Activated CD8-positive, alpha-beta memory T cell treated with anti-CD3 and anti-CD28 coated beads for 1 hour (primary cell): Measurements from ENCODE around the gene HPCAL1.

Experiments
- DNase-seq, 2 donors: peaks; one replicate each; pipeline ENCODE4 v3.0.0-alpha.2; 2020; ENCODE audit warnings: low read depth in 1 of 2; ENCODE audit errors: extremely low read depth in 1 of 2

The HPCAL1 gene

DNA sequence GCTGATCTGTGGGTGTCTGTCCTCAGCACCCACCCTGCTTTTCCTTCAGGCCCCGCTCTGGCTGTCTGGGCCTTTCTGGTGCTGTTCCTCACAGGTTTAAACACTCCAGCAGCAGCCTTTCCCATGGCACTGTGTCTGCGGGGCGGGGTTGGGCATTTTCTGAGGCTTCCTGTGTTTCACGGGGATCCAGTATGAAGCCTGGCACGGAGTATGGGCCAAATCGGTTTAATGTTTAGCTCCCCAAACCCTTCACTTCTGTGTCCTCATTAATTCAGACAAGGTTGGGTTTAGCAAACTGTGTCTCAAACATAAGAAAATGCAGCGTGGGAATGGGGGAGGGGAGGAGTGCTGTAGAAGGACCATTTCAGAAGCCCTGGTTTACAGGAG is 44.9 kb downstream of the HPCAL1 start:
- no peak for DNase-seq

DNA sequence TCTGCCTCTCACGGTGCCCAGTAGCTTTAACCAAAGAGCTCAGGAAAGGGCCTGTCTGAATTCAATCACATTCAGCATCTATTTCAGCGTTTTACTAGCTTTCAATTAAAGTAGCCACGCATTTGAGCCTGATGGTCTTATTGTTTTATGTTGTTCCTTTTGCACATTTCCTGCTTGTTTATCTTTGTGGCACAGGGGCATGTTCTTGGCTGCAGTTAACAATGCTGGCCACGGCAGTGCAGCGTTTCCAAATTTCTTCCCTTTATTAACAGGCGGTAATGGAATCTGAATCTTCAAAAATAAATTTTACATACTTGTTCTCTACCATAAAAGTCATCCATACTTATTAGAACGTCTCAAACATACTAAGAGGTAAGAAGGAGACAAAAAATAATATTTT is 46.2 kb downstream of the HPCAL1 start:
- no peak for DNase-seq

DNA sequence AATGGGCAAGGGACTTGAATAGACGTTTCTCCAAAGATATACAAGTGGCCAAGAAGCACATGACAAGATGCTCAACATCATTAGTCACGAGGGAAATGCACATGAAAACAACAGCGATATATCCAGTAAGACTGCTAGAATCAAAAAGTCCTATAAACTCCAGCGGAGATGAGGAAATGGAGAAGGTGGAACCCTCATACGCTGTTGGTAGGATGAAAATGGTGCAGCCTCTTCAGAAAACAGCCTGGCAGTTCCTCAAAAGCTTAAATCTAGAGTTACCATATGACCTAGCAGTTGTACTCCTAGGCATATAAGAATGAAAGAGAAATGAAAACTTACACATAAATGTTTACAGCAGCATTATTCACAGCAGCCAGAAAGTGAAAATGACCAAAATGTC is 48.1 kb downstream of the HPCAL1 start:
- DNase-seq: no peak

DNA sequence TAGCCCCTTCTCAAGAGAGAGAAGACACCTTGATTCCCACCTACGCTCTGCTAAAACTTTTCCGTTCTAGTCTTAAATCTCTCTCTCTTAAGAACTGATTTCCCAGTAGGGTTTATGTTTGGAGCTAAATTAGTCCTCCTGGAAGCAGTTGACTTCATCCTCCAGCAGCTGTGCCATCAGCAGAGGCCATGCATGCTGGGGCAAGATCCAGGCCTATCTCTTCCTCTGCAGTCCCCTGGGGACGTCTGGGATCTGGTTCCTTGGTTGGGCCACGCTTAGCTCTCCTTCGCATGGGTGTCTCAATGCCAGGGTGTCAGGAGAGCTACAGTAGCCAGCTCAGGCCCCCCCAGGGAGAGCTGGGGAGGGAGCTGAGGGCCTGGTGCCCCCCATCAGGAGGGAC is 49.7 kb downstream of the HPCAL1 start:
- DNase-seq: no peak

DNA sequence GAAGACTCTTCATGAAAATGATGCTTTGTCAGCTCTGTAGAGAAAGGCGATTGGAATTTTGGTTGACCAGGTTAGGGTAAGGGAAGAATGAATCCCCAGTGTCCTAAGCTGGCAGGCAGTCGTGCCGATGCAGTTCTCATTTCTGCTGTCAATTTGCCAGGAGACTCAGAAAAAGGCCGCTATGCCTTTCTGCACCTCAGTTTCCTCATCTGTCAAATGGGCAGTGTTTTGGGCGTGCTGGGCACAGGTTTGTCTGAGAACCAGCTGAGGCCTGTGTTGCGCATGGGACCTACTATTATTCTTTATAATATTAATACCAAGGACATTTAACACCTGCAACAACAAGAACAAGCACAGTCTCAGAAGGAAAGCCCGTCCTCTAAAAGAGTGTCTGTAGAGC is 50.3 kb downstream of the HPCAL1 start:
- no peak for DNase-seq

DNA sequence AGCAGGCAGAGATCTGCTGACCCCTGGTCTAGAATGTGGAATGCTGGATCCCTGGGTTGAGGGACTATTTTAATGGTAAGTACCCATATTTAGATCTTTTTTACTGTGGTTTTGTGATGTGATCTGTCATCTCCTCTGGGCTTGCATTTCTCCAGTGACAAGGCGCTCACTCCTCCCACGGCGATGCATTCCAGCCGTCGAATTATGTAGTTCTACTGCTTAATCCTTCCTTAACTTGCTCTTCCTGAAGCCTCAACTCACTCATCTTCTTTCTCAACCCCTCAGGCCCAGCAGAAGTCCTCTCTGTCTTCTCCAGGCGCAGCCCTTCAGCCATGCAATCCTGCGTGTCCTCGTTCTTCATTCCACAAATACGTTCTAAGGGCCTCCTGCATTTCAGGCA is 51.2 kb downstream of the HPCAL1 start:
- no peak for DNase-seq

DNA sequence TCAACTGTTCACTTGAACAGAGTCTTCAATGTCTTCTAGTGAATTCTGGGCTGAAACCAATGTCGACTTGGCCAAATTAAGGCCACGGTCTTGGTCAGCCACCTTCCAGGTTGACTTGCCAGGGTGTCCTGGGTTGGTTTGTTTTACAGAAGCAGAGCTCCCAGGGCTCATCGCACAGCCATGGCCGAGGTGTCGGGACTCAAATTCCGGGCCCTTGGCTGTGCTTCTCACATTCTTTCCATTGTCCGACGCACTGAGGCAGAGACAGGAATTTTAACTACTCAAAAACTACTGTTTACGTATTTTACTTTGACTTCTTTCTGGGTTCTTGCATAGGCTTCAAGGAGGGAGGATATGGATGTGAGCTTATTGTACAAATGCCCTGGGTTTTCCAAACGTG is 51.7 kb downstream of the HPCAL1 start:
- no peak for DNase-seq

DNA sequence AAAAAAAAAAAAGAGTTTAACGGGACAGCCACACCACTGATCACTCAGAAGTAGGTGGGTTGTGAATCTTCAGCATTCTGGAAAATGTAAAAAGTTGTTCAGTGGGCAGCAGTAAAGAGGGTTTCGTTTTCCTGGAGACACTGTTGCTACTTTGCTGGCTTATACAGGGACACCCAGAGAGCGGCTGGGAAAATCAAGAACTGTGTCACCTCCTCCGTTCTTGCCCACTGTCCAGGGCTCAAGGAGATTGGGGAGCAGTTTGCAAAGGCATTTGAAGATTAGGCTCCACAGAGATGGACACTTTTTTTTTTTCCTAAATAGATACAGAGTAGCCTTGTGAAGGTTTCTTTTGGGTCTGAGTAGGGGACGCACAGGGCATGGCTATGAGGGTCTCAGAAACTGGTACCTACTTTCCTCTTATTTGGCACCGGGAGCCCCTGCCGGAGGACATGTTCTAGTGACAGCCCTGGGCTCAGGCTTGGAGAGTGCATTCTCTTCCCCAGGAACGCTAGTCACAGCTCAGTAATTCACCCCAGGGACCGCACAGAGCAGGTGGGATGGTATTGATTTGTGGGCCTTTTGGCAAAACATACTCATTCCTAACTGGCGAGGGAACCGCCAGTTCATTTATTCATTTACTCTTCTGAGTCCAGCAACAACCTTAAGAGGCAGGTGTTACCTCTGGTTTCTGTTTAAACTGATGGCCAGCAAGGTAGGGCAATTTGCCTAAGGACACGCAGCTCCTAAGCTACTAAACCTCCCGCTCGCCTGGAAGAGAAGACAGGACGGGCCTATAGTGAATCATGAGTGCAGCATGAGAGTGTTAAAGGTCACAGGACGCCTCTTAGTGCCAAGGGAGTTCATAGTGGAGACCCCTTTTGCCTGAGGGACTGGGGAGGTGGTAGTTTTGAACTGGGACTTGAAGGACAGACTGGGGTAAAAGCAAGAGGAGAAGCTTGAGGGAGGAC is 53.1 kb downstream of the HPCAL1 start:
- DNase-seq: no peak

DNA sequence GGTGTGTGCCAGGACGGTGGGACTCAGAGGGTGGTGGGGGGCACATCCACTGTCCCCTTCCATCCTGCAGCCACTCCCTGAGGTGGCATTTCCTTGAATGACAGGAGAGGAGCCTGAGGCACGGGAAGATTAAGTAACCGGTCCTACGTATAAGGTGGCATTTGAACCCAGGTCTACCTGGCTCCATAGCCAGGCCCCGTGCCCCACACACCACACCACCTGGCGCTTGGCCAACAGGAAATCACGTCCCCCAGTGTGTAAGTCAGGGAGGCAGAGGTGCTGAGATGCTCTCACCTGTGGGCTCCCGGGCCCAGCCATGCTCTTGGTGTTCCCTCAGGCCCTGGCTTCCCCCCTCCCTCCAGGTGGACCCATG is 53.7 kb downstream of the HPCAL1 start:
- DNase-seq: no peak

DNA sequence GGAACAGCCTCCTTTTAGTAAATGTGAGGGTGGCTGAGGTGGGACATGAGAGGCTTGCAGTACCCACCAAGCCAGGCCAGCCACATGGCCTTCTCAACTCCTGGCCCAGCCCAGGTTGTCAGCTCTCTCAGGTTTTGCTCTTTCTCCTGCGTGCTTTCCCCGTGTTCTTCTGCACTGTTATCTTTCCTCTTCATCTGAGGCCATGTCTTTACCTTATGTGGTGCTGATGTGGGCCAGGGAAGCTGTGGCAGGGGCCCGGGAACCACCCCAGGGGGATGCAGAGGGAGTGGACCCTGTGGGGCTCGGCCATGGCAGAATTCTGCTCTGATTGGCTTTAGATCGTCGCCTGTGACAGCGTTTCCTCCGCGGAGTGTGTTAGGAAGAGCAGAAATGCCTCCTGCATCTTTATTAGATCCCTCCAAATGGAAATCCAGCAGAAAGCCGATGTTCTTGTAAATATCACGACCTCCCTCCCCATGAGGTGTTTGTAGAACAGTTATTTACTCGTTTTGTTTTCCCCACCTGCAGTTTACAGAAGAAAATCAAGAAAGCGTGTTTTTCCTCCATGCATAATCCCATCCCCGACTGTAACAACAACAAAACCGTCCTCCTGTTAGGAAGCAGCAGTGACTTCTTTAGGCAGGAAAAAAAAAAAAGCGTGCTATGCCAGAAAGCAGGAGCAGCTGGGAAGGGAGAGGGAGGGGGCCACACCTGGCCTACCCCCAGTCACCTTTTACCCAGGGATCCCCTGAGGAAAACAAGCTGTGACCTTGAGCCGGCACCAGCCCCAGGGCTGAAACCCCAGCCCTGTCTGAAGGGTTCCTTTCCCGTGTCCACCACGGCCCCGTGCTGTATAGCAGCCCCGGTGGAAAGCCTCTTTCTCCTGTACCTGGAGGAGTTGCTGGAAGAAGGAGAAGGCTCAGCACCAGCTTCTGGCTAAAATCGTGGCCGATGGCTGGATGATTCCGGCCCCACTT is 54.8 kb downstream of the HPCAL1 start:
- no peak for DNase-seq

DNA sequence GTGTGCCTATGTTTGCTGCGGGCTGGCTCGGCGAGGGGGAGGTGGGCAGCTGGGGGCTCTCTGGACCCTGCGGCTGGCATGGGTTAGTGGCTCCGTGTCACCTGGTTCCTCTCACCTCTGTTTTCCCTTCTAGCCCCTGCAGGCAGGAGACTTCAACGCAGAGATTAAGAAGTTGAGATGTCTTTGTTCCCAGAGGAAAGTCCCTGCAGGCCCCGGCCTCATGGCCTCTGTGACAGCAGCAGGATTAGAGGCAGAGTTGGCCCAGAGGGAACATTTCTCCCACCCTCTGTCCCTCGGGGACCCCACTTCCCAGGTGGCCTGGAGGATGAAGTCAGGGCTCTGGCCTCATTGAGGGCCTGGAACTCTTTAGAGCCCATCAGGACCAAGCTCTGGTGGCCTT is 56.5 kb downstream of the HPCAL1 start:
- DNase-seq: no peak

DNA sequence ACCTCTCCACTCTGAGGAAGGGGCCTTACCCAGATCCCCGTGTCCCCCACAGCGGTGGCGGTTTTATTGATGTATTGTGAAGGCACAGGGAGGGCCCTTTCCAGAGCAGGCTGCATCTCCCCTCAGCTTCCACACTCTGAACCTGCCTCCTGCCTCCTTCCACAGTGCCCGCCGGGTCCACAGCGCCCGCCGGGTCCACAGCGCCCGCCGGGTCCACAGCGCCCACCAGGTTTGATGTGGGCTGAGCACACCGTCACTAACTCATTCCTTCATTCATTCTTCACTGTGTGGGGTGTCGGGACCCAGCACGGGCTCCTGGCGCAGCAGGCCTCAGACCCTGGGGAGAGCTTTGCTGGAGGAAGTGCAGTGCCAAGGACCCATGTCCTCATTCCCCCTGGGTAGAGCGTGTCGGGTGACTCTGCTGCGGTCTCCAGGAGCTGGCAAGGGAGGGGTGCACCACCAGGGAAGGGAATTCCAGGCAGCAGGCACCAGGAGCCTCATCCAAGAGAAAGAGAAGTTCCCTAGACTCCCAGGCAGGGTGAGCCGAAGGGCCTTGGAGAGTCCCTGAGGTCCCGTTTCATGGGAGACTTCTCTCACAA is 57.1 kb downstream of the HPCAL1 start:
- no peak for DNase-seq

DNA sequence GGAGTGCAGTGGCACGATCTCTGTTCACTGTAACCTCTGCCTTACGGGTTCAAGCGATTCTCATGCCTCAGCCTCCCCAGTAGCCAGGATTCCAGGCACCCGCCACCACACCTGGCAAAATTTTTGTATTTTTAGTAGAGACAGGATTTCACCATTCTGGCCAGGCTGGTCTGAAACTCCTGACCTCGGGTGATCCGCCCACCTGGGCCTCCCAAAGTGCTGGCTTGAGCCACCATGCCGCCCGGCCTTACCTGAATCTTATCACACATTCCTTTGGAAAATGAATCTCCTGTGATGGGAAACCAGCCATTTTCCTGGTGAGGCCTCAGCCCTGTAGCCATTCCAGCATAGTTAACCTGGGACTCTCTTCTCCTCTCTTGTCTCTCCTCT is 57.8 kb downstream of the HPCAL1 start:
- no peak for DNase-seq

DNA sequence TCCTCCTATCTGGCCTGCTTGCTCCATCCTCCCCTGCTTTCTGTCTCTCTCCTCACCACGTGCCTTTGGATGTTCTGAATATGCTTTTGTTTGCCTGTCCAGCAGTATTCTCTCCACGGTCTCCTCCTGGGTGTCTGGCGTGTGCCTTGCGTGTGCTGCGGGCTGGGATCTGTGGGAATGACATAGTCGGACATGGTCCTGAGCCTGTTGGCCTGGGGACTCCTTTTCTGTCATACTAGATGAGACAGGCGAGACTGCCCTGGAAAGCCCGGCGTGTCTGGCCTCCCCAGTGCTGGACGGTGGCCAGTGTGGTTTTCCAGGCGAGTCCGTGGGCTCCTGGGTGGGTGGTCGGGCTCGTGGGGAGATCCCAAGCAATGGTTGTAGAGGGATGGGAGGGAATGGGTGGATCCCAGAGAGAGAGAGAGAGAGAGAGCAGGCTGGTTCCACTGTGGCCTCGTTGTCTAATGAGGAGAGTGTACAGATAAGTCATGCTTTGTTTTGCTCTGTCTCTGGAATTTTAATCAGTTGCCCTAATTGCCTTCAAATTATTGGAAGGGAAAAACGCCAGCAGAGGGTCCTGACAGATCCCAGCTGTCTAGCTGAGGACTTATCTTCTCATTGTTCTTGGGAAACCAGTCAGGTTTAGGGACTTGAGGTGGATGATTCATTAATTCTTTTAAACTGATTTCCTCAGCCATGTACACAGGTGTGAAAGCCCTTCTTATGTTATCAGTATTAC is 58.3 kb downstream of the HPCAL1 start:
- DNase-seq: no peak

DNA sequence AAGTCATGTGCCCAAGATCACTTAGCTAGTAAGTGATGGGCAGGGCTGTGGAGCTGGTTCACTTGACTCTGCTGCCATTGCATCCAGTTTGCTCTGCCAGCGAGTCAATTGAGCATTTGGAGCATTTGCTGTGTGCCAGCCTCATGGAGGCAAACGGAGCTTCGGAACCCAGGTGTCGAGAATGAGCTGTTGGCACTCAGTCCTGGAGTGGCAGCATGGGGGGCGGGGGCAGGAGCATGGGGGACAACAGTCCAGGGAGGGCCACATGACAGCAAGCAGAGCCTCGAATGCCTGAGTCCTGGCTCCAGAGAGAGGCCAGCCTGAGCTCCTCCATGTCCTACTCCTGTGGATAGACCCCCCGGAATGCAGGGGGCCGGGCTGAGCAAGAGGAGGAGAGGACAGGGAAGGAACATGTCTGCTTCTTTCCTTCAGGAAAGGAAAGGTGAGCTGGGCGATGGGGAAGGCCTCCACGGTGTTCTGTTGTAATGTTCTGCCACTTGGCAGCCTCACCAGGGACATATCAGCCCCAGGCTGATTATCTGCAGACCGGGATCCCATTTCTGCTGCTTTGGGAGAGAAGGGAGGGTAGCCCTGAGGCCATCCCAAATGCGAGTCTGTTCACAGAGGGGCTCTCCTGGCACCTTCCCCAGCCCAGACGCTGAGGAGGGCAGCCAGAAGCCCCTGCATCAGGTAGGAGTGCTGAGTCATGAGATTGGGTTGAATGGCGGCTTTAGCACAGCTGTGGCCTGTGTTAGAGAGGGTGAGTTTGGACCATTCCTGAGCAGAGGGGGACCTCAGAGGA is 59.6 kb downstream of the HPCAL1 start:
- DNase-seq: no peak

DNA sequence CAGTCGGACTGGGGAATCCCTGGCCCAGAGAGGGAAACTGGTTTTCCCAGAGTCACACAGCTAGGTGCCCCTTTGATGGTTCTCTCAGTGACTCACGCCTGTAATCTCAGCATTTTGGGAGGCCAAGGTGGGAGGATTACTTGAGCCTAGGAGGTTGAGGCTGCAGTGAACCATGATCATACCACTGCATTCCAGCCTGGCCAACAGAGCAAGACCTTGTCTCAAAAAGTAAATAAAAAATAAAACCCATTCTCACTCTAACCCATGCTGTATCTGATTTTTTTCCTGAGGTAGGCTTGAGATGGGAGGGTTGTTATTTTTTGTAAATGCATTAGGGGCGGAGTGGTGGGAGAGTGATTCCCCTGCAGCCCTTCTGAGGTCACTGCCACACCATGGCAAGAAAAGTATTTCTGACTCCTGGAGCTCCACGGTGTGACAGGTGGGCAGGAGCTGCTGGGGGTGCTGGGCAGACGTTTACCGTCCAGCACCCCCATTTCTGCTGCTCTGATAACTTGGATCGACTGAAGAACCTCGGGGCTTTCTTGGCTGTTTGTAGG is 60.3 kb downstream of the HPCAL1 start:
- DNase-seq: no peak

DNA sequence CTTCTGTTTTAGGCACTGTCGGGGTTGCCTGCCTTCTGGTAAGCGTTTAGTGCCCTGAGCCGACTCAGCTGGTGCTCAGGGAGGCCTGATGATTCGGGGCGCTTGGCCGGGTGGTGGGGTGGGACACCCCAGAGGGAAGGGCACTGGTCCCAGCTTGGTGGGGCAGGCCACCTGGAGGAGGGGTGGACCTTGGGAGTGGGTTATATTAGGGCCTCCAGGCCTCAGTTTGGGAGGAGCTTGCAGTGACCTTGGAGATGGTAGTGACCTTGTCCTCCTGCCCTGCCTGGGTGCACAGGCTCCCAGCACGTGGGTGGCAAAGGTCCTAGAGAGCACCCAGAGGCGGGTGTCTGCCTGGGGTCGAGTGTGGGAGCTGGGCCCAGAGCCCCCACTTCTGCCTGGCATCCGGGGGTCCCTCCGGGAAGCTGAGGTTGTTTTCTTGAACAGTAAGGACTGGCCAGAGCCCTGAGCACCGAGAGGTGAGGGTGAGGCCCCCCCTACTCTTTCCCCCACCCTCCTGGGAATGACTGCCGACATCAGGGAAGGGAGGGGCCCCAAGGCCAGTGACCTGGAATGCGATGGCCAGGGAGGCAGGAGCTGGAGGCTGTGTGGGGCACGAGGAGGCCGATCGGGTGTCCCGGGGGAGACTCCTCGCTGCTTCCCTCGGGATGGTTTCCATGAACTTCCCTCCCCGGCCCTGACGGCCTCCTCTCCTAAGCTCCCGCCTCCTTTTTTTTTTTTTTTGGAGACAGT is 61.3 kb downstream of the HPCAL1 start:
- DNase-seq: no peak

DNA sequence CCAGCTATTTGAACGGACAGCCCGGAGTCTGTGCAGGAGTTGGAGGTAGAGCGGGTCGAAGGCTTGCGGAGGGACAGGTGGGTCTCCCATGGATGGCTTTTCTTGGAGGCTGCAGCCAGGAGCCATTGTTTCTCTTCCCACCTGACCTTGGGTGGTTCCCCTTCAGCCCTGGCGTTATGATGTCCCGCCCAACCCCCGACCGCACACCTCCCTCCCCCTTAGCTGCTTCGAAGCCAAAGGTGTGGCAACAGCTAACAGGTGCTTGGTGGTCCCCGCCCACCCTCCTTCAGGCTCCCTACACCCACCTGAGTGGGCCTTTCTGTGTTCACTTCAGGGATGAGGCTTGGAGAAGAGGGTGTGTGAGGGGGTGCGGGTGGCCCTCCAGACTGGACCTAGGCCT is 62.7 kb downstream of the HPCAL1 start:
- no peak for DNase-seq
